OCI-LY7 (cell line): ENCODE measurements around the gene TAF10. TPM values are rescaled to one million over a fixed set of nuclear protein-coding genes. Genes with fewer than 3 reads are reported as not detected.

Experiments used
- BruUV-seq: library from RNA; stranded (reverse); fragments of 400-500 nt; replicated peaks from 2 replicates; lab custom pipeline; 2021; lab: Mats Ljungman, UMichigan
- CTCF ChIA-PET: fragments of 300-600 bp; sonication (Branson Sonifier 250); formaldehyde crosslinking; loops from one replicate; lab custom pipeline; 2022; ENCODE audit warnings: antibody characterized with exemption; ENCODE audit not compliant: unreplicated experiment; lab: Charles Lee
- POLR2A ChIA-PET: fragments of 300-600 bp; sonication (Branson Sonifier 250); formaldehyde crosslinking; loops from one replicate; lab custom pipeline; 2022; ENCODE audit warnings: antibody characterized with exemption; lab: Charles Lee
- DNase-seq: peaks from one replicate; pipeline ENCODE4 v3.0.0-alpha.2; 2015; ENCODE audit warnings: low spot score
- H2AFZ ChIP-seq: fragments of 200-600 bp; sonication (generic), shearing (Covaris generic); 2 replicates; pipeline ENCODE4 v1.6.1; 2014; ENCODE audit warnings: mild to moderate bottlenecking, antibody characterized with exemption, low read length, moderate library complexity
- H3K27ac ChIP-seq: fragments of 200-600 bp; sonication (generic); 2 replicates; pipeline ENCODE4 v1.5.1; 2014; ENCODE audit warnings: mixed run types, low read depth, mild to moderate bottlenecking, moderate library complexity, low read length, inconsistent platforms; ENCODE audit not compliant: poor library complexity, severe bottlenecking
- H3K36me3 ChIP-seq: fragments of 200-600 bp; sonication (generic); 2 replicates; pipeline ENCODE4 v1.6.1; 2014; ENCODE audit warnings: mild to moderate bottlenecking, antibody characterized with exemption, low read length, moderate library complexity, mixed read lengths; ENCODE audit not compliant: insufficient read depth
- H3K4me1 ChIP-seq: fragments of 200-600 bp; sonication (generic); 2 replicates; pipeline ENCODE4 v1.5.1; 2014; ENCODE audit warnings: mild to moderate bottlenecking, low read length; ENCODE audit not compliant: insufficient read depth, poor library complexity, severe bottlenecking
- H3K4me2 ChIP-seq: fragments of 200-600 bp; sonication (generic); 2 replicates; pipeline ENCODE4 v1.6.1; 2014; ENCODE audit warnings: mild to moderate bottlenecking, low read length
- H3K4me3 ChIP-seq: fragments of 200-600 bp; sonication (generic); 2 replicates; pipeline ENCODE4 v1.5.1; 2014; ENCODE audit warnings: mild to moderate bottlenecking, low read depth, low read length; ENCODE audit not compliant: poor library complexity, severe bottlenecking
- H3K79me2 ChIP-seq: fragments of 200-600 bp; sonication (generic); 2 replicates; pipeline ENCODE4 v1.6.1; 2016; ENCODE audit warnings: low read depth, mild to moderate bottlenecking, low read length, moderate library complexity, mixed read lengths; ENCODE audit not compliant: insufficient read depth
- H3K9me2 ChIP-seq: fragments of 200-600 bp; sonication (generic); 2 replicates; pipeline ENCODE4 v1.6.1; 2016; ENCODE audit warnings: mild to moderate bottlenecking, low read length, mixed read lengths; ENCODE audit not compliant: insufficient read depth
- H3K9me3 ChIP-seq: fragments of 200-600 bp; sonication (generic); 2 replicates; pipeline ENCODE4 v1.6.1; 2014; ENCODE audit warnings: mild to moderate bottlenecking, mixed run types, low read length, mixed read lengths
- H4K20me1 ChIP-seq: fragments of 200-600 bp; sonication (generic); 2 replicates; pipeline ENCODE4 v1.6.1; 2014; ENCODE audit warnings: mild to moderate bottlenecking, antibody characterized with exemption, low read length, moderate library complexity, mixed read lengths; ENCODE audit not compliant: insufficient read depth
- CTCF ChIP-seq: fragments of 200-600 bp; sonication (generic); conservative IDR thresholded peaks from 2 replicates; pipeline ENCODE4 v1.5.1; 2014; ENCODE audit warnings: mild to moderate bottlenecking, antibody characterized with exemption, low read length, moderate library complexity, mixed read lengths
- EZH2phosphoT487 ChIP-seq: fragments of 200-600 bp; sonication (generic); IDR thresholded peaks from 2 replicates; pipeline ENCODE4 v1.6.1; 2018; ENCODE audit warnings: low read depth, borderline replicate concordance, mild to moderate bottlenecking, mixed run types, antibody characterized with exemption, low read length, moderate library complexity, mixed read lengths
- intact Hi-C: fragments of 100-400 bp; cut with micrococcal nuclease; formaldehyde crosslinking; loops from one replicate; pipeline ENCODE4 v1.10.0; 2022; ENCODE audit not compliant: unreplicated experiment
- total RNA-seq, 2 experiments: library from RNA; depleted of rRNA in 1 of 2; stranded (reverse); fragments of >200 nt in 1 of 2; shearing (Covaris generic) in 1 of 2; gene quantifications; 2 replicates each; pipeline ENCODE4 v1.2.3, GENCODE V29; 2014 to 2022

TAF10 gene
- total RNA-seq, 2 experiments from 2014 or later = 117 to 146 TPM

- Histone ChIP-seq H2AFZ (no peak overlapping the region), H3K4me3 (no peak overlapping the region), H3K79me2 (no peaks in the 10 kb centered on the region), H3K4me2 (no peak overlapping the region), H3K27ac (no peak overlapping the region), H3K4me1 (no peaks in the 10 kb centered on the region), H3K9me2 (no peaks in the 10 kb centered on the region), H4K20me1 (no peaks in the 10 kb centered on the region), H3K9me3 (peaks cover 20% of the 10 kb centered on the region; the same call in 1 of the 2 replicates), H3K36me3 (no peaks in the 10 kb centered on the region; the same call in 1 of the 2 replicates)
- DNase-seq = no peak
- intact Hi-C loops = no loop called here
- BruUV-seq = no TSS peak
- TF ChIP-seq EZH2phosphoT487 = no peak
- CTCF ChIA-PET = no interaction called here
- POLR2A ChIA-PET = interaction anchor here (0.6 kb wide), 1 partner anchor 38 kb away, joined by 3 read pairs; no protein-coding TSS in a partner anchor
Observed at GRCh38 chr11:6579681-6580080, 32.3 kb downstream of the TAF10 start.

GRCh38 chr11:6578134-6578533, 33.9 kb downstream of the TAF10 start:
- Histone ChIP-seq H3K4me3 (no peak overlapping the region), H4K20me1 (no peaks in the 10 kb centered on the region), H3K9me3 (peaks cover 5% of the 10 kb centered on the region; the same call in 1 of the 2 replicates), H3K36me3 (no peaks in the 10 kb centered on the region; the same call in 1 of the 2 replicates), H3K27ac (no peak overlapping the region), H3K9me2 (no peaks in the 10 kb centered on the region), H3K79me2 (no peaks in the 10 kb centered on the region), H2AFZ (no peak overlapping the region), H3K4me2 (no peak overlapping the region), H3K4me1 (no peaks in the 10 kb centered on the region)
- no TSS peak for BruUV-seq
- ChIA-PET CTCF (interaction anchor here (0.6 kb wide), 1 partner anchor 93 kb away, joined by 3 read pairs; no protein-coding TSS in a partner anchor), POLR2A (interaction anchor here (0.7 to 1.2 kb wide), 2 partner anchors 9 to 48 kb away, joined by 3 to 9 read pairs; no protein-coding TSS in a partner anchor)
- no peak for TF ChIP-seq CTCF
- no peak for TF ChIP-seq EZH2phosphoT487
- intact Hi-C loops = no loop called here
- DNase-seq = no peak

- H3K27ac ChIP-seq = no peak overlapping the region
- no peak for DNase-seq
- no peaks in the 10 kb centered on the region for H4K20me1 ChIP-seq
- intact Hi-C loops = no loop called here
- no peaks in the 10 kb centered on the region for H3K79me2 ChIP-seq
- no peaks in the 10 kb centered on the region for H3K4me1 ChIP-seq
- no peaks in the 10 kb centered on the region; the same call in 1 of the 2 replicates for H3K36me3 ChIP-seq
- BruUV-seq = no TSS peak
- POLR2A ChIA-PET = no interaction called here
- CTCF ChIA-PET = no interaction called here
- H3K4me3 ChIP-seq = no peak overlapping the region
- TF ChIP-seq CTCF = no peak
- TF ChIP-seq EZH2phosphoT487 = no peak
- no peak overlapping the region for H3K4me2 ChIP-seq
- H3K9me2 ChIP-seq = no peaks in the 10 kb centered on the region
- no peak overlapping the region for H2AFZ ChIP-seq
- no peaks in the 10 kb centered on the region for H3K9me3 ChIP-seq
Observed at GRCh38 chr11:6576471-6577373, 35.3 kb downstream of the TAF10 start.
